GM06990 (cell line): ENCODE results near the gene ABCA1.
"Not testable (repeated sequence)": the region's sequence is repeated elsewhere in the genome, so short reads cannot be mapped to it uniquely, and the experiment has no call there.

Experiments
- DNase-seq: peaks from one replicate; pipeline ENCODE4 v3.0.0-alpha.2; 2011; ENCODE audit not compliant: insufficient read length; ENCODE audit errors: extremely low read depth
- H3K27me3 ChIP-seq: replicated peaks from 2 replicates; pipeline ENCODE4 v1.6.0; 2011; ENCODE audit warnings: low read length; ENCODE audit not compliant: control insufficient read depth, insufficient read depth
- H3K36me3 ChIP-seq: 2 replicates; pipeline ENCODE4 v1.5.1; 2011; ENCODE audit warnings: low read length; ENCODE audit not compliant: control insufficient read depth, insufficient read depth
- H3K4me3 ChIP-seq: replicated peaks from 2 replicates; pipeline ENCODE4 v1.5.1; 2011; ENCODE audit warnings: low read depth, mild to moderate bottlenecking, control low read depth, low read length
- TF ChIP-seq, protein P1 (sequence below): IDR thresholded peaks from 2 replicates; pipeline ENCODE4 v1.5.1; 2011; ENCODE audit warnings: low read length, control low read depth, mild to moderate bottlenecking, inconsistent platforms; ENCODE audit not compliant: insufficient read depth, poor library complexity, severe bottlenecking

Gene ABCA1

GRCh38 chr9:104899759-104900247, 28.2 kb downstream of the ABCA1 start:
- TF ChIP-seq, protein P1, sequence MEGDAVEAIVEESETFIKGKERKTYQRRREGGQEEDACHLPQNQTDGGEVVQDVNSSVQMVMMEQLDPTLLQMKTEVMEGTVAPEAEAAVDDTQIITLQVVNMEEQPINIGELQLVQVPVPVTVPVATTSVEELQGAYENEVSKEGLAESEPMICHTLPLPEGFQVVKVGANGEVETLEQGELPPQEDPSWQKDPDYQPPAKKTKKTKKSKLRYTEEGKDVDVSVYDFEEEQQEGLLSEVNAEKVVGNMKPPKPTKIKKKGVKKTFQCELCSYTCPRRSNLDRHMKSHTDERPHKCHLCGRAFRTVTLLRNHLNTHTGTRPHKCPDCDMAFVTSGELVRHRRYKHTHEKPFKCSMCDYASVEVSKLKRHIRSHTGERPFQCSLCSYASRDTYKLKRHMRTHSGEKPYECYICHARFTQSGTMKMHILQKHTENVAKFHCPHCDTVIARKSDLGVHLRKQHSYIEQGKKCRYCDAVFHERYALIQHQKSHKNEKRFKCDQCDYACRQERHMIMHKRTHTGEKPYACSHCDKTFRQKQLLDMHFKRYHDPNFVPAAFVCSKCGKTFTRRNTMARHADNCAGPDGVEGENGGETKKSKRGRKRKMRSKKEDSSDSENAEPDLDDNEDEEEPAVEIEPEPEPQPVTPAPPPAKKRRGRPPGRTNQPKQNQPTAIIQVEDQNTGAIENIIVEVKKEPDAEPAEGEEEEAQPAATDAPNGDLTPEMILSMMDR, result no peak
- no peak for DNase-seq

GRCh38 chr9:104898376-104898775, 29.6 kb downstream of the ABCA1 start:
- H3K36me3 ChIP-seq, H3K27me3 ChIP-seq, DNase-seq, H3K4me3 ChIP-seq: not testable (repeated sequence)

More at GRCh38 chr9:104899759-104900247, 28.2 kb downstream of the ABCA1 start:
- Histone ChIP-seq H3K36me3 (no peaks in the 10 kb centered on the region), H3K27me3 (no peaks in the 10 kb centered on the region), H3K4me3 (no peak overlapping the region)

GRCh38 chr9:104896131-104896530, 31.8 kb downstream of the ABCA1 start:
- DNase-seq, result no peak
- TF ChIP-seq, protein P1, result no peak
- no peaks in the 10 kb centered on the region for H3K27me3 ChIP-seq
- H3K36me3 ChIP-seq, result no peaks in the 10 kb centered on the region
- H3K4me3 ChIP-seq, result no peak overlapping the region

GRCh38 chr9:104895572-104895971, 32.4 kb downstream of the ABCA1 start:
- TF ChIP-seq, protein P1, result no peak
- no peaks in the 10 kb centered on the region for H3K36me3 ChIP-seq
- H3K27me3 ChIP-seq, result no peaks in the 10 kb centered on the region
- no peak overlapping the region for H3K4me3 ChIP-seq
- no peak for DNase-seq

DNA sequence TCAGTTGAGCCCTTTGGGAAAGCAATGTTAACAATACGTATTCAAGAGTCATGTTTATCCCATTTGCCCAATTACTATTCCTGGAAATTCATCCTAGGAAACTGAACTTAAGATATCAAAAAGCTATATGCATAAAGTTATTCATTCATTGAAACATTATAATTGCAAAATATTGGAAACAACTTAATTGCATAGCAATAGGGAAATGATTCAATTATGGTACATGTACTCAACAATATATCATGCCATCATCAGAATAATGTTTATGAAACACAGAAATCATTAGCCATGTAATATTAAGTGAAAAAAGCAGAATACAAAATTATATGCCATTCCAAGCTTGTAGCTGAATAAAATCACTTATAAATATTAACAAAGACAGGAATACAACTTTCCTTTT, 35.3 kb downstream of the ABCA1 start:
- TF ChIP-seq, protein P1, result no peak

DNA sequence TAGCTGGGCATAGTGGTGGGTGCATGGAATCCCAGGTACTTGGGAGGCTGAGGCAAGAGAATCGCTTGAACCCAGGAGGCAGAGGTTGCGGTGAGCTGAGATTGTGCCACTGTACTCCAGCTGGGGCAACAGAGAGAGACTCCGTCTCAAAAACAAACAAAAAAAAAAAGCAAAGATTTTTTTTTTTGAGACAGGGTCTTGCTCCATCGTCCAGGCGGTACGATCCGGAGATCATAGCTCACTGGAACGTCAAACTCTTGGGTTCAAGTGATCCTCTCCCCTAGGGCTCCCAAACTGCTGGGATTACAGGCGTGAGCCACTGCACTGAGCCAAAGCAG, 37.6 kb downstream of the ABCA1 start:
- Histone ChIP-seq H3K36me3 (no peaks in the 10 kb centered on the region), H3K27me3 (no peaks in the 10 kb centered on the region), H3K4me3 (no peak overlapping the region)
- no peak for DNase-seq
- TF ChIP-seq, protein P1, result no peak

More for the DNA sequence above, 35.3 kb downstream of the ABCA1 start:
- Histone ChIP-seq H3K36me3 (no peaks in the 10 kb centered on the region), H3K4me3 (no peak overlapping the region), H3K27me3 (no peaks in the 10 kb centered on the region)
- DNase-seq, result no peak
